Coronary artery (tissue), 2 donors: Measurements from ENCODE around the gene LITAF.
"Not testable (repeated sequence)": the region's sequence is repeated elsewhere in the genome, so short reads cannot be mapped to it uniquely, and the experiment has no call there.

Experiments
- DNase-seq: peaks from one replicate; pipeline ENCODE4 v3.0.0-alpha.2; 2017; ENCODE audit warnings: low spot score
- H3K27ac ChIP-seq, 2 donors: fragments of 200-600 bp; sonication (generic); one replicate each; pipeline ENCODE4 v1.5.1; 2016 to 2019
- H3K4me3 ChIP-seq: fragments of 200-600 bp; sonication (generic); 2 replicates; pipeline ENCODE4 v1.5.1; 2016; ENCODE audit warnings: mild to moderate bottlenecking, moderate library complexity
- CTCF ChIP-seq: fragments of 200-600 bp; sonication (generic); IDR thresholded peaks from one replicate; pipeline ENCODE4 v1.5.1; 2019; ENCODE audit warnings: antibody characterized with exemption

LITAF gene

GRCh38 chr16:11515540-11516430, 70.9 kb downstream of the LITAF start:
- H3K27ac ChIP-seq = no peak overlapping the region
- DNase-seq = no peak
- no peak overlapping the region for H3K4me3 ChIP-seq
- TF ChIP-seq CTCF = no peak

GRCh38 chr16:11514283-11514682, 72.4 kb downstream of the LITAF start:
- TF ChIP-seq CTCF = no peak
- Histone ChIP-seq H3K4me3 (no peak overlapping the region), H3K27ac (no peak overlapping the region)
- no peak for DNase-seq

- DNase-seq, H3K4me3 ChIP-seq, H3K27ac ChIP-seq: not testable (repeated sequence)
These were observed 73.4 kb downstream of the LITAF start for GRCh38 chr16:11513366-11513765.

GRCh38 chr16:11511801-11512200, 74.9 kb downstream of the LITAF start:
- DNase-seq = no peak
- no peak for TF ChIP-seq CTCF
- Histone ChIP-seq H3K4me3 (no peak overlapping the region), H3K27ac (no peak overlapping the region)

GRCh38 chr16:11511328-11511727, 75.4 kb downstream of the LITAF start:
- TF ChIP-seq CTCF = no peak
- no peak overlapping the region for H3K27ac ChIP-seq
- no peak for DNase-seq

GRCh38 chr16:11510178-11510973, 76.3 kb downstream of the LITAF start:
- Histone ChIP-seq H3K4me3 (no peak overlapping the region), H3K27ac (no peak overlapping the region)
- TF ChIP-seq CTCF = no peak
- DNase-seq = no peak

More at GRCh38 chr16:11511328-11511727, 75.4 kb downstream of the LITAF start:
- no peak overlapping the region for H3K4me3 ChIP-seq

GRCh38 chr16:11507991-11508390, 78.7 kb downstream of the LITAF start:
- Histone ChIP-seq H3K4me3 (no peak overlapping the region), H3K27ac (no peak overlapping the region)
- no peak for DNase-seq
- no peak for TF ChIP-seq CTCF
